HG03175 (cell line): ENCODE measurements around the gene TIMM22.
"Not testable (repeated sequence)": the region's sequence is repeated elsewhere in the genome, so short reads cannot be mapped to it uniquely, and the experiment has no call there.

Experiments
- ATAC-seq: cut with Tn5 transposase; IDR thresholded peaks from one replicate; pipeline ENCODE4 v1.9.1; 2021; ENCODE audit warnings: mild to moderate bottlenecking, moderate library complexity; ENCODE audit not compliant: unreplicated experiment

Gene TIMM22

GRCh38 chr17:996554-997344 lies at the start of gene TIMM22:
TIMM22 (plus strand) TSS chr17:997129; CDS start chr17:997143, 14 bp downstream.
- peak; percentile 93 for ATAC-seq

- no peak for ATAC-seq
Measured at GRCh38 chr17:948284-948852, 48.6 kb upstream of the TIMM22 start.

GRCh38 chr17:949623-950303 lies 47.2 kb upstream of the TIMM22 start:
- no peak for ATAC-seq

GRCh38 chr17:951325-952132 lies 45.4 kb upstream of the TIMM22 start:
- ATAC-seq: no peak

- ATAC-seq: not testable (repeated sequence)
Measured at GRCh38 chr17:952592-952991, 44.3 kb upstream of the TIMM22 start.

GRCh38 chr17:953767-954166 lies 43.2 kb upstream of the TIMM22 start:
- no peak for ATAC-seq

GRCh38 chr17:954431-955164 lies 42.3 kb upstream of the TIMM22 start:
- ATAC-seq: no peak

GRCh38 chr17:956905-957304 lies 40.0 kb upstream of the TIMM22 start:
- ATAC-seq: no peak

GRCh38 chr17:957856-958421 lies 39.0 kb upstream of the TIMM22 start:
- no peak for ATAC-seq

- no peak for ATAC-seq
Measured at GRCh38 chr17:958712-959451, 38.0 kb upstream of the TIMM22 start.

GRCh38 chr17:962166-962565 lies 34.8 kb upstream of the TIMM22 start:
- no peak for ATAC-seq

GRCh38 chr17:962670-963069 lies 34.3 kb upstream of the TIMM22 start:
- no peak for ATAC-seq

- ATAC-seq: no peak
Measured at GRCh38 chr17:964876-965275, 32.1 kb upstream of the TIMM22 start.

- no peak for ATAC-seq
Measured at GRCh38 chr17:965311-965989, 31.5 kb upstream of the TIMM22 start.

GRCh38 chr17:967122-967521 lies 29.8 kb upstream of the TIMM22 start:
- no peak for ATAC-seq

GRCh38 chr17:968812-969730 lies 27.9 kb upstream of the TIMM22 start:
- no peak for ATAC-seq

GRCh38 chr17:969811-970355 lies 27.0 kb upstream of the TIMM22 start:
- no peak for ATAC-seq

GRCh38 chr17:970364-970763 lies 26.6 kb upstream of the TIMM22 start:
- ATAC-seq: no peak
